Left hindlimb (tissue), 1 donor: Measurements from ENCODE around the gene U2AF1.
"Not testable (repeated sequence)": the region's sequence is repeated elsewhere in the genome, so short reads cannot be mapped to it uniquely, and the experiment has no call there.

Experiments
- DNase-seq: peaks from one replicate; pipeline ENCODE4 v3.0.0-alpha.2; 2018

Gene U2AF1

GRCh38 chr21:43076023-43076637 is 31.2 kb downstream of the U2AF1 start:
- not testable (repeated sequence) for DNase-seq

GRCh38 chr21:43075170-43076022 is 32.0 kb downstream of the U2AF1 start, which contains the start of gene CBS:
CBS (minus strand) TSS chr21:43075835; CDS start chr21:43072193, 3,642 bp downstream.
- DNase-seq = not testable (repeated sequence)

GRCh38 chr21:43074401-43075169 is 32.8 kb downstream of the U2AF1 start:
- DNase-seq = not testable (repeated sequence)

- not testable (repeated sequence) for DNase-seq
These were observed 34.6 kb downstream of the U2AF1 start for GRCh38 chr21:43072742-43073141.

GRCh38 chr21:43069682-43070081 is 37.7 kb downstream of the U2AF1 start:
- not testable (repeated sequence) for DNase-seq

- not testable (repeated sequence) for DNase-seq
These were observed 39.3 kb downstream of the U2AF1 start for GRCh38 chr21:43068065-43068464.

- DNase-seq = not testable (repeated sequence)
These were observed 40.7 kb downstream of the U2AF1 start for GRCh38 chr21:43066690-43067089.

- DNase-seq = not testable (repeated sequence)
These were observed 41.4 kb downstream of the U2AF1 start for GRCh38 chr21:43065991-43066390.

GRCh38 chr21:43064265-43064917 is 43.0 kb downstream of the U2AF1 start:
- DNase-seq = not testable (repeated sequence)

- DNase-seq = not testable (repeated sequence)
These were observed 44.3 kb downstream of the U2AF1 start for GRCh38 chr21:43062955-43063664.

- not testable (repeated sequence) for DNase-seq
These were observed 54.3 kb downstream of the U2AF1 start for GRCh38 chr21:43053112-43053511.

GRCh38 chr21:43045876-43046821 is 61.2 kb downstream of the U2AF1 start:
- DNase-seq = not testable (repeated sequence)

GRCh38 chr21:43045165-43045875 is 62.0 kb downstream of the U2AF1 start:
- DNase-seq = not testable (repeated sequence)

GRCh38 chr21:43044547-43044946 is 62.8 kb downstream of the U2AF1 start:
- DNase-seq = not testable (repeated sequence)

- not testable (repeated sequence) for DNase-seq
These were observed 64.1 kb downstream of the U2AF1 start for GRCh38 chr21:43043291-43043690.
